GM21529 (cell line): ENCODE data around the gene PFKM.

Source experiments
- ATAC-seq: cut with Tn5 transposase; IDR thresholded peaks from one replicate; pipeline ENCODE4 v1.9.1; 2021; ENCODE audit not compliant: unreplicated experiment

Gene PFKM

GRCh38 chr12:48119078-48119833 lies at the start of gene PFKM:
PFKM (plus strand) TSS chr12:48119364; CDS start chr12:48122775, 3,411 bp downstream.
- ATAC-seq = peak; percentile 100

GRCh38 chr12:48070033-48070432 lies 49.1 kb upstream of the PFKM start:
- no peak for ATAC-seq

GRCh38 chr12:48070731-48071130 lies 48.4 kb upstream of the PFKM start:
- ATAC-seq = no peak

GRCh38 chr12:48071808-48072207 lies 47.4 kb upstream of the PFKM start:
- no peak for ATAC-seq

GRCh38 chr12:48072266-48072665 lies 46.9 kb upstream of the PFKM start:
- ATAC-seq = no peak

- ATAC-seq = no peak
Observed at GRCh38 chr12:48074266-48074665, 44.9 kb upstream of the PFKM start.

GRCh38 chr12:48075832-48076231 lies 43.3 kb upstream of the PFKM start:
- ATAC-seq = no peak

GRCh38 chr12:48077111-48077510 lies 42.1 kb upstream of the PFKM start:
- no peak for ATAC-seq

- ATAC-seq = no peak
Observed at GRCh38 chr12:48078901-48079300, 40.3 kb upstream of the PFKM start.

- ATAC-seq = no peak
Observed at GRCh38 chr12:48080285-48080684, 38.9 kb upstream of the PFKM start.

GRCh38 chr12:48080821-48081220 lies 38.3 kb upstream of the PFKM start:
- ATAC-seq = no peak

- no peak for ATAC-seq
Observed at GRCh38 chr12:48084066-48084465, 35.1 kb upstream of the PFKM start.

- no peak for ATAC-seq
Observed at GRCh38 chr12:48084841-48085460, 34.2 kb upstream of the PFKM start.

GRCh38 chr12:48086327-48086726 lies 32.8 kb upstream of the PFKM start:
- no peak for ATAC-seq

GRCh38 chr12:48092611-48093010 lies 26.6 kb upstream of the PFKM start:
- ATAC-seq = no peak

- ATAC-seq = no peak
Observed at GRCh38 chr12:48104531-48104930, 14.6 kb upstream of the PFKM start.

- peak; percentile 29 for ATAC-seq
Observed at GRCh38 chr12:48105321-48105866, 13.8 kb upstream of the PFKM start.

- ATAC-seq = peak; percentile 62
Observed at GRCh38 chr12:48105867-48106680, 13.1 kb upstream of the PFKM start, which contains the start of gene SENP1. SENP1 (minus strand) TSS chr12:48106079; CDS start chr12:48101472, 4,607 bp downstream.

- ATAC-seq = no peak
Observed at GRCh38 chr12:48106681-48107613, 12.2 kb upstream of the PFKM start.

GRCh38 chr12:48109424-48109823 lies 9.7 kb upstream of the PFKM start:
- no peak for ATAC-seq
